Thoracic aorta (tissue), 2 donors: ENCODE results near the gene DIS3L. TPM values are rescaled to one million over a fixed set of nuclear protein-coding genes. Genes with fewer than 3 reads are reported as not detected.
"Not testable (repeated sequence)": the region's sequence is repeated elsewhere in the genome, so short reads cannot be mapped to it uniquely, and the experiment has no call there.

ENCODE experiments used
- ATAC-seq: fragments of 150-250 bp; one replicate; pipeline ENCODE4 v1.8.0; 2017; ENCODE audit warnings: low read depth; ENCODE audit not compliant: insufficient number of reproducible peaks, low FRiP score
- DNase-seq: peaks from one replicate; pipeline ENCODE4 v3.0.0-alpha.2; 2020; ENCODE audit warnings: low spot score
- H3K27ac ChIP-seq, 2 donors: fragments of 200-600 bp; sonication (generic); 1 replicate in 1 of 2; 2 replicates in 1 of 2; pipeline ENCODE4 v1.5.1; 2016; ENCODE audit warnings: mild to moderate bottlenecking in 2 of 2, moderate library complexity in 2 of 2
- H3K27me3 ChIP-seq: fragments of 200-600 bp; sonication (generic); replicated peaks from 2 replicates; pipeline ENCODE4 v1.6.0; 2016; ENCODE audit warnings: mild to moderate bottlenecking; ENCODE audit not compliant: insufficient read depth
- H3K36me3 ChIP-seq: fragments of 200-600 bp; sonication (generic); one replicate; pipeline ENCODE4 v1.5.1; 2016
- H3K4me1 ChIP-seq, 2 donors: fragments of 200-600 bp; sonication (generic); 1 replicate in 1 of 2; 2 replicates in 1 of 2; pipeline versions ENCODE4 v1.5.1 to v1.6.0; 2016; ENCODE audit warnings: low read depth in 2 of 2, mild to moderate bottlenecking in 1 of 2; ENCODE audit not compliant: control insufficient read depth in 1 of 2
- H3K4me3 ChIP-seq: fragments of 200-600 bp; sonication (generic); 2 replicates; pipeline ENCODE4 v1.5.1; 2016; ENCODE audit warnings: mild to moderate bottlenecking
- H3K9me3 ChIP-seq: fragments of 200-600 bp; sonication (generic); 2 replicates; pipeline ENCODE4 v1.5.1; 2016
- total RNA-seq, 2 donors: library from RNA; depleted of rRNA; stranded (reverse); fragments of >200 nt; gene quantifications; one replicate each; pipeline versions ENCODE4 v1.1.0 to v1.2.3, GENCODE V29; 2016
- TF ChIP-seq, protein P1 (sequence below): fragments of 200-600 bp; sonication (generic); IDR thresholded peaks from one replicate; pipeline ENCODE4 v1.5.1; 2019; ENCODE audit warnings: antibody characterized with exemption

The DIS3L gene
- 10 to 100 TPM; 36.8 to 45.1 TPM for total RNA-seq

DNA sequence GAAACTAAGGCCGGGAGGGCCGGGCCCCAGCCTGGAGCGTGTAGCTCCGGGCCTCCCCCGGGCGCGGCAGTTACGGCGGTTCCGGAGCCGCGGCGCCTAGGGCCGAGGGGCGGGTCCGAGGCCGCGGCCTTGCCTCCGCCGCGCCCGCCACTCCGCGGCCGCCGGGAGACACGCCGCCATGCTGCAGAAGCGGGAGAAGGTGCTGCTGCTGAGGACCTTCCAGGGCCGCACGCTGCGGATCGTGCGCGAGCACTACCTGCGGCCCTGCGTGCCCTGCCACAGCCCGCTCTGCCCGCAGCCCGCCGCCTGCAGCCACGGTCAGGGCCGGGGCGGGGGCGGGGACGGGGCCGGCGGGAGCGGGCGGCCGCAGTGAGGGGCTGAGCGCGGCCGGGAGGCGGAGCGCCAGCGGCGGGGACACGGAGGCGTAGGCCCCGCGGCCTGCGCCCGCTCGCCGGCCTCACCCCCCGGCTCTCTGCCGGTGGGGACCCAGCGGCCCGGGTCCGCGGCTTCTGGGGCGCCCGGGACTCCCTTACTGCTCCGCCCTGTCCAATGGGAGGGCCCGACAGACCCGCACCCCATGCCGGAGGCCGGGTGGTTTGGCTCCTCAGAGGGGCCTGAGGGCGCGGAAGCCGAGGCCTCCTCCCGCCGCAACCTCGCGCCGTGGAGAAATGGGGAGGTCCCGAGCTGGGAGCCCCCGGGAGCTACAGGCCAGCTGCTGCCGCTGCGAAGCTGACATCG lies at the start of gene DIS3L:
Gene DIS3L (plus strand): TSS at position 150 of the 738 bp plus-strand sequence. CDS start 29 bp downstream, at position 179.
- ATAC-seq = peak; percentile 37
- H3K4me1 ChIP-seq = peaks cover 12 to 30% of the 10 kb centered on the region in 2 donors

DNA sequence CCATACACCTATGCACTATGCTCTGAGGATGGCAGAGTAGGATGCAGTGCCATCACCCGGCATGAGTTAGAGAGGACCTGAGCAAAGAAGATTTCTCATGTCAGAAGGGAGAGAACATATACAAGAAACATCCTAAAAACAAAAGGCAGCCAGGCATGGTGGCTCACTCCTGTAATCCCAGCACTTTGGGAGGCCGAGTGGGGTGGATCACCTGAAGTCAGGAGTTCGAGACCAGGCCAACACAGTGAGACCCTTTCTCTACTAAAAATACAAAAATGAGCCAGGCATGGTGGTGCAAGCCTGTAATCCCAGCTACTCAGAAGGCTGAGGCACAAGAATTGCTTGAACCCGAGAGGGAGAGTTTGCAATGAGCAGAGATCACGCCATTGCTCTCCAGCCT lies 47.5 kb upstream of the DIS3L start:
- not testable (repeated sequence) for DNase-seq, H3K9me3 ChIP-seq, H3K36me3 ChIP-seq, H3K27me3 ChIP-seq, H3K4me3 ChIP-seq, ATAC-seq, H3K27ac ChIP-seq, H3K4me1 ChIP-seq

More for the DNA sequence above, at the start of gene DIS3L:
- H3K4me3 ChIP-seq = peak within 1 kb of the TSS; percentile 88
- no peaks in the 10 kb centered on the region for H3K9me3 ChIP-seq
- peak within 1 kb of the TSS; percentile 83 to 88 for H3K27ac ChIP-seq
- H3K27me3 ChIP-seq = no peaks in the 10 kb centered on the region
- TF ChIP-seq, protein P1, sequence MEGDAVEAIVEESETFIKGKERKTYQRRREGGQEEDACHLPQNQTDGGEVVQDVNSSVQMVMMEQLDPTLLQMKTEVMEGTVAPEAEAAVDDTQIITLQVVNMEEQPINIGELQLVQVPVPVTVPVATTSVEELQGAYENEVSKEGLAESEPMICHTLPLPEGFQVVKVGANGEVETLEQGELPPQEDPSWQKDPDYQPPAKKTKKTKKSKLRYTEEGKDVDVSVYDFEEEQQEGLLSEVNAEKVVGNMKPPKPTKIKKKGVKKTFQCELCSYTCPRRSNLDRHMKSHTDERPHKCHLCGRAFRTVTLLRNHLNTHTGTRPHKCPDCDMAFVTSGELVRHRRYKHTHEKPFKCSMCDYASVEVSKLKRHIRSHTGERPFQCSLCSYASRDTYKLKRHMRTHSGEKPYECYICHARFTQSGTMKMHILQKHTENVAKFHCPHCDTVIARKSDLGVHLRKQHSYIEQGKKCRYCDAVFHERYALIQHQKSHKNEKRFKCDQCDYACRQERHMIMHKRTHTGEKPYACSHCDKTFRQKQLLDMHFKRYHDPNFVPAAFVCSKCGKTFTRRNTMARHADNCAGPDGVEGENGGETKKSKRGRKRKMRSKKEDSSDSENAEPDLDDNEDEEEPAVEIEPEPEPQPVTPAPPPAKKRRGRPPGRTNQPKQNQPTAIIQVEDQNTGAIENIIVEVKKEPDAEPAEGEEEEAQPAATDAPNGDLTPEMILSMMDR = no peak
- DNase-seq = no peak
- peaks cover under 1% of the 10 kb centered on the region for H3K36me3 ChIP-seq

DNA sequence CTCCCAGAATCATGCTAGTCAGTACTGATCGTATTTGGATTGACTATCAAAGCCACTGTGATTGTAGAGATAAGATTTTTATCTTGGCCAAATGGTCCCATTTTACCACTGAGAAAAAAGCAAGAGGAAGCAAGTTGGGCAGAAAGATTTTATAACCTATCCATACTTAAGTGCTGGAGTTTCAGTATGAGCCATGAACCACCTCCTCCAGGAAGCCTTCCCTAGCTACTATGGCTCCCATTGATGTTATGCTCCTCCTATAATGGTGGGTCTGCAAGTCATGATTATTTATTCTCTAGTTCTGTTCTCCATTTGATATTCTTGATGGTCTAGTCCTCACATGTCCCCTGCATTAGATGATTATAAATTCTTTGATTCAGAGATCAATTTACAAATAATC lies 46.4 kb upstream of the DIS3L start:
- TF ChIP-seq, protein P1 = no peak
- Histone ChIP-seq H3K27ac (no peak overlapping the region), H3K36me3 (no peaks in the 10 kb centered on the region), H3K4me3 (no peak overlapping the region), H3K4me1 (no peaks in the 10 kb centered on the region), H3K27me3 (no peaks in the 10 kb centered on the region), H3K9me3 (no peaks in the 10 kb centered on the region)
- DNase-seq (no peak), ATAC-seq (no peak)

DNA sequence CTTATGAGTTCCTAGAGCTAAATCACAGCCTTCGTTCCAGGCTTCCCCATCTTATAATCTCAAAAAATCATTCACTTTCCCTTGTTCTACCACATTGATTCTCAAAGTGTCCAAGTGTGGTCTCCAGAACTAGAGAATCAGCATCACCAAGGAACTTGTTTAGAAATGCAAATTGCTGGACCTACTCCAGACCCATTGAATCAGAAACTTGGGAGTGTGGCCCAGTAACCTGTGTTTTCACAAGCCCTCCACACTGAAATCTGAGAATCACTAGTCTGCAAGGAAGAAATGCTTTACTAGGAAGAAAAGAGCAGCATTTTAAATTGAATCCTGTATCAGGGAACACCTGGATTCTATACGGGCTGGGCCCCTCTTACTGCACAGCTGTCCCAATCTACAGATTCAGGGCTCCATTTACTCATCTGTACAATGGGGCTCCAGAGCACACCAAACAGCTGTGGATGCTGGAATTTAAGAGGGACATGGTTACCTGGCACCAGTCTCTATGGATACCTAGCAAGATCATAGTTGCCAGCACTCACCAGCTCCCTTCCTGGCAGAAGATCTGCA lies 43.7 kb upstream of the DIS3L start:
- no peak overlapping the region for H3K27ac ChIP-seq
- no peak for DNase-seq
- no peak overlapping the region for H3K4me3 ChIP-seq
- no peaks in the 10 kb centered on the region for H3K9me3 ChIP-seq
- H3K4me1 ChIP-seq = peaks cover 10 to 22% of the 10 kb centered on the region in 2 donors
- H3K27me3 ChIP-seq = peaks cover 3% of the 10 kb centered on the region
- TF ChIP-seq, protein P1 = no peak
- ATAC-seq = no peak
- no peaks in the 10 kb centered on the region for H3K36me3 ChIP-seq

DNA sequence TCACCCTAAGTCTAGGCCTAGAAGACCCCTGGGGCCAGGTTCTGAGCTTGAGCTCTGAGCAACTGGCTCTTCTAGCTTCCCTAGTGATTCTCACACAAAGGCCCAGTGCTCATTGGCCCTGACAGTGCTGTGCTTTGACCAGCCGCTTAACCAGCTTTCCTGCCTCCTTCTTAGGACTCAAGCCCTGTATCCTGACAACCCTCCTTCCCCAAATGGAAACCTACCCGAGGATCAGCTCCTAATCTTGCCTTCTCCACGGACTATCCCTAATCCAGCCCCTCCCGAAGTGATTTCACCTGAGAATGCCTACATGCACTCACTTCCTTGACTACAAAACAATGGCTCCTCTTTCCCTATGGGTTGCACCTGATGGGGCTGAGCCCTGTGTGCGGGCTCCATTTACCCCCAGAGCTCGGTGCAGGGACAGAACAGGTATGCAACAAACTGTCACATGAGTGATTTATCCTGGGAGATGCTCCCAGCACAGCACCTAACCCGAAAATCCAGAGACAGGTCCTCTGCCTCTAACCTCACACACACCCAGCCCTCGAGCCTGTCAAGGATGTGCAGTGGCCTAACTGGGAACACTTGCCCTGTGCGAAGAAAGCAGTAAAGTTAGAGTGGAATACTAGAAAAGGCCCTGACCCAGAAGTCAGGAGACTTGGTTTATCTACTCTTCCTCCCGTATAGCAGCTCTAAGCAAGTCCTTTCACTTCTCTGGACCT lies 42.1 kb upstream of the DIS3L start:
- Histone ChIP-seq H3K36me3 (no peaks in the 10 kb centered on the region), H3K4me3 (no peak overlapping the region), H3K27me3 (peaks cover 16% of the 10 kb centered on the region), H3K9me3 (no peaks in the 10 kb centered on the region), H3K4me1 (peaks cover 10 to 25% of the 10 kb centered on the region in 2 donors), H3K27ac (no peak overlapping the region)
- DNase-seq (no peak), ATAC-seq (no peak)
- TF ChIP-seq, protein P1 = no peak
